Measurements from ENCODE around the gene FAM221A.
"Not testable (repeated sequence)": the region's sequence is repeated elsewhere in the genome, so short reads cannot be mapped to it uniquely, and the experiment has no call there.

The FAM221A gene

DNA sequence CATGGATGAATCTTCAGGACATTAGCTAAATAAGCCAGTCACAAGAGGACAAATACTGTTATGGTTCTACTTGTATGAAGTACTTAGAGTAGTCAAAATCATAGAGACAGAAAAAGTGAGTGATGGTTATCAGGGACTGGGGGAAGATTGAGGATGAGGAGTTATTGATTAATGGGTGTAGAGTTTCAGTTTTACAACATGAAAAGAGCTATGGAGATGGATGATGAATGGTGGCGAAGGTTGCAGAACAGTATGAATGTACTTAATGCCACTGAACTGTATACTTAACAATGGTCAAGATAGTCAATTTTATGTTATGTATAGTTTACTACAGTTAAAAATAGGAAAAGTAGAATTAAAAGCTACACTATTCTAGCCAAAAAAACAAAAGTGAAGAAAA lies 37.8 kb downstream of the FAM221A start:
- no peak overlapping the region for H3K4me3 ChIP-seq (ENCODE audit: low read depth, low read length)
- ChIA-PET CTCF (interaction anchor here (1.2 to 5.8 kb wide), 5 partner anchors 9 to 171 kb away, joined by 3 to 71 read pairs (median 4); no protein-coding TSS in a partner anchor), POLR2A (no interaction called here)
- TF ChIP-seq, protein P1, sequence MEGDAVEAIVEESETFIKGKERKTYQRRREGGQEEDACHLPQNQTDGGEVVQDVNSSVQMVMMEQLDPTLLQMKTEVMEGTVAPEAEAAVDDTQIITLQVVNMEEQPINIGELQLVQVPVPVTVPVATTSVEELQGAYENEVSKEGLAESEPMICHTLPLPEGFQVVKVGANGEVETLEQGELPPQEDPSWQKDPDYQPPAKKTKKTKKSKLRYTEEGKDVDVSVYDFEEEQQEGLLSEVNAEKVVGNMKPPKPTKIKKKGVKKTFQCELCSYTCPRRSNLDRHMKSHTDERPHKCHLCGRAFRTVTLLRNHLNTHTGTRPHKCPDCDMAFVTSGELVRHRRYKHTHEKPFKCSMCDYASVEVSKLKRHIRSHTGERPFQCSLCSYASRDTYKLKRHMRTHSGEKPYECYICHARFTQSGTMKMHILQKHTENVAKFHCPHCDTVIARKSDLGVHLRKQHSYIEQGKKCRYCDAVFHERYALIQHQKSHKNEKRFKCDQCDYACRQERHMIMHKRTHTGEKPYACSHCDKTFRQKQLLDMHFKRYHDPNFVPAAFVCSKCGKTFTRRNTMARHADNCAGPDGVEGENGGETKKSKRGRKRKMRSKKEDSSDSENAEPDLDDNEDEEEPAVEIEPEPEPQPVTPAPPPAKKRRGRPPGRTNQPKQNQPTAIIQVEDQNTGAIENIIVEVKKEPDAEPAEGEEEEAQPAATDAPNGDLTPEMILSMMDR (IDR thresholded peaks at IDR 0.05; ENCODE audit: insufficient read depth, low read length, missing control alignments): no peak
- DNase-seq (ENCODE audit: low read depth, low spot score): no peak

DNA sequence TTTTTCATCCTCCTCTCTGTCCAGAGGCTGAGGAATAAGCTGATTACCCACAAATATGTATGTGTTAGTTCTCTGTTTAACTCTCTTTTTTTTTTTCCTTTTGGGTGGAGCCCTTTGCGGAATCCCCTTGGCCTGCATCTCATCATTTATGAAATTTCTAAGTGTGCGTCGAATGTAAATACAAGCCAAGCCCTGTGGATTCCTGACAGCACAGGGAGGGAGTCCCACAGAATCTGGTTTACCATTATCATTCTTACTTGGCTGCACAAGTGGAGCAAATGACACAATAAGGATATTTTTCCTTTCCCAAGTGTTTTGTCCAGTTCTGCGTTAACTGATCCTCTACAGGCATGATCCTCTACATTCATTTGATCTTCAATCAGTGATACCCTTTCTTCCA lies 41.5 kb downstream of the FAM221A start:
- TF ChIP-seq, protein P1 (IDR thresholded peaks at IDR 0.05; ENCODE audit: insufficient read depth, low read length, missing control alignments): no peak
- no peak overlapping the region for H3K4me3 ChIP-seq (ENCODE audit: low read depth, low read length)
- ChIA-PET CTCF (interaction anchor here (1.0 to 1.8 kb wide), 3 partner anchors 151 to 217 kb away, joined by 3 to 5 read pairs (median 4); no protein-coding TSS in a partner anchor), POLR2A (no interaction called here)
- DNase-seq (ENCODE audit: low read depth, low spot score): no peak

DNA sequence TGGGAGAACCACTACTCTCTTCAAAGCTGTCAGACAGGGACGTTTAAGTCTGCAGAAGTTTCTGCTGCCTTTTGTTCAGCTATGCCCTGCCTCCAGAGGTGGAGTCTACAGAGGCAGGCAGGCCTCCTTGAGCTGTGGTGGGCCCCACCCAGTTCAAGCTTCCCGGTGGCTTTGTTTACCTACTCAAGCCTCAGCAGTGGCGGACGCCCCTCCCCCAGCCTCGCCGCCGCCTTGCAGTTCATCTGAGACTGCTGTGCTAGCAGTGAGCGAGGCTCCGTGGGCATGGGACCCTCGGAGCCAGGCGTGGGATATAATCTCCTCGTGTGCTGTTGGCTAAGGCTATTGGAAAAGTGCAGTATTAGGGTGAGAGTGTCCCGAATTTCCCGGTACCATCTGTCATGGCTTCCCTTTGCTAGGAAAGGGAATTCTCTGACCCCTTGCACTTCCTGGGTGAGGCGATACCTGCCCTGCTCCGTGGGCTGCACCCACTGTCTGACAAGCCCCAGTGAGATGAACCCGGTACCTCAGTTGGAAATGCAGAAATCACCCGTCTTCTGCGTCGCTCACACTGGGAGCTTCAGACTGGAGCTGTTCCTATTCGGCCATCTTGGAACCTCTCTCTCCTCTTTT lies 42.7 kb downstream of the FAM221A start:
- DNase-seq (ENCODE audit: low read depth, low spot score); CTCF ChIA-PET; H3K4me3 ChIP-seq (ENCODE audit: low read depth, low read length); POLR2A ChIA-PET: not testable (repeated sequence)

GRCh38 chr7:23724113-23724512 lies 44.1 kb downstream of the FAM221A start:
- DNase-seq (ENCODE audit: low read depth, low spot score); POLR2A ChIA-PET; H3K4me3 ChIP-seq (ENCODE audit: low read depth, low read length): not testable (repeated sequence)
- CTCF ChIA-PET: interaction anchor here (0.7 to 2.0 kb wide), 2 partner anchors 10 to 153 kb away, joined by 3 to 8 read pairs; no protein-coding TSS in a partner anchor

GRCh38 chr7:23742051-23742450 lies 62.1 kb downstream of the FAM221A start:
- no peak for DNase-seq (ENCODE audit: low read depth, low spot score)
- TF ChIP-seq, protein P1 (IDR thresholded peaks at IDR 0.05; ENCODE audit: insufficient read depth, low read length, missing control alignments): no peak
- POLR2A ChIA-PET: no interaction called here
- H3K4me3 ChIP-seq (ENCODE audit: low read depth, low read length): no peak overlapping the region
- CTCF ChIA-PET: no interaction called here

GRCh38 chr7:23743226-23743625 lies 63.2 kb downstream of the FAM221A start:
- no peak for DNase-seq (ENCODE audit: low read depth, low spot score)
- ChIA-PET POLR2A (no interaction called here), CTCF (no interaction called here)
- TF ChIP-seq, protein P1 (IDR thresholded peaks at IDR 0.05; ENCODE audit: insufficient read depth, low read length, missing control alignments): no peak
- H3K4me3 ChIP-seq (ENCODE audit: low read depth, low read length): no peak overlapping the region

- TF ChIP-seq, protein P1 (IDR thresholded peaks at IDR 0.05; ENCODE audit: insufficient read depth, low read length, missing control alignments): no peak
Observed at GRCh38 chr7:23746629-23747028, 66.6 kb downstream of the FAM221A start.

More at GRCh38 chr7:23746629-23747028, 66.6 kb downstream of the FAM221A start:
- POLR2A ChIA-PET: no interaction called here
- H3K4me3 ChIP-seq (ENCODE audit: low read depth, low read length): no peak overlapping the region
- DNase-seq (ENCODE audit: low read depth, low spot score): no peak
- CTCF ChIA-PET: no interaction called here
